ENCODE data around the gene SPATA1.

DNA sequence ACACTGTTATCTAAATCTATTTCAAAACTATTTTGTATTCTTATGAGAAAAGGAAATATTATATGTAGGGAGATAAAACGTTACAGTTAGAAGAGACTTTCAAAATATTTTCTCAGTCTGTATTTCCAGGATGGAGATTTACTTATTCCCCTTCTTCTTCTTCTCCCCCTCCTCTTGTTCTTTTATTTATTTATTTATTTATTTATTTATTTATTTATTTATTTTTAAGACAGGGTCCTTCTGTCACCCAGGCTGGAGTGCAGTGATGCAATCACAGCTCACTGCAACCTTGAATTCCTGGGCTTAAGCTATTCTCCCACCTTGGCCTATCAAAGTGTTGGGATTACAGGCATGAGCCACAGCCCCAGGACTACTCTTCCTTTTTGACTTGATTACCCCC is 30.0 kb upstream of the SPATA1 start:
- TF ChIP-seq, protein P1, sequence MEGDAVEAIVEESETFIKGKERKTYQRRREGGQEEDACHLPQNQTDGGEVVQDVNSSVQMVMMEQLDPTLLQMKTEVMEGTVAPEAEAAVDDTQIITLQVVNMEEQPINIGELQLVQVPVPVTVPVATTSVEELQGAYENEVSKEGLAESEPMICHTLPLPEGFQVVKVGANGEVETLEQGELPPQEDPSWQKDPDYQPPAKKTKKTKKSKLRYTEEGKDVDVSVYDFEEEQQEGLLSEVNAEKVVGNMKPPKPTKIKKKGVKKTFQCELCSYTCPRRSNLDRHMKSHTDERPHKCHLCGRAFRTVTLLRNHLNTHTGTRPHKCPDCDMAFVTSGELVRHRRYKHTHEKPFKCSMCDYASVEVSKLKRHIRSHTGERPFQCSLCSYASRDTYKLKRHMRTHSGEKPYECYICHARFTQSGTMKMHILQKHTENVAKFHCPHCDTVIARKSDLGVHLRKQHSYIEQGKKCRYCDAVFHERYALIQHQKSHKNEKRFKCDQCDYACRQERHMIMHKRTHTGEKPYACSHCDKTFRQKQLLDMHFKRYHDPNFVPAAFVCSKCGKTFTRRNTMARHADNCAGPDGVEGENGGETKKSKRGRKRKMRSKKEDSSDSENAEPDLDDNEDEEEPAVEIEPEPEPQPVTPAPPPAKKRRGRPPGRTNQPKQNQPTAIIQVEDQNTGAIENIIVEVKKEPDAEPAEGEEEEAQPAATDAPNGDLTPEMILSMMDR (IDR thresholded peaks at IDR 0.05), result no peak
- TF ChIP-seq PRRX2 (CRISPR knock-in tag; IDR thresholded peaks at IDR 0.05), result no peak
- TF ChIP-seq, protein P2, sequence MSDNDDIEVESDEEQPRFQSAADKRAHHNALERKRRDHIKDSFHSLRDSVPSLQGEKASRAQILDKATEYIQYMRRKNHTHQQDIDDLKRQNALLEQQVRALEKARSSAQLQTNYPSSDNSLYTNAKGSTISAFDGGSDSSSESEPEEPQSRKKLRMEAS (CRISPR knock-in tag; IDR thresholded peaks at IDR 0.05), result no peak
- TF ChIP-seq, protein P3, sequence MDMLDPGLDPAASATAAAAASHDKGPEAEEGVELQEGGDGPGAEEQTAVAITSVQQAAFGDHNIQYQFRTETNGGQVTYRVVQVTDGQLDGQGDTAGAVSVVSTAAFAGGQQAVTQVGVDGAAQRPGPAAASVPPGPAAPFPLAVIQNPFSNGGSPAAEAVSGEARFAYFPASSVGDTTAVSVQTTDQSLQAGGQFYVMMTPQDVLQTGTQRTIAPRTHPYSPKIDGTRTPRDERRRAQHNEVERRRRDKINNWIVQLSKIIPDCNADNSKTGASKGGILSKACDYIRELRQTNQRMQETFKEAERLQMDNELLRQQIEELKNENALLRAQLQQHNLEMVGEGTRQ (CRISPR knock-in tag; IDR thresholded peaks at IDR 0.05), result no peak
- TF ChIP-seq RORB (CRISPR knock-in tag; IDR thresholded peaks at IDR 0.05), result no peak
- TF ChIP-seq, protein P4, sequence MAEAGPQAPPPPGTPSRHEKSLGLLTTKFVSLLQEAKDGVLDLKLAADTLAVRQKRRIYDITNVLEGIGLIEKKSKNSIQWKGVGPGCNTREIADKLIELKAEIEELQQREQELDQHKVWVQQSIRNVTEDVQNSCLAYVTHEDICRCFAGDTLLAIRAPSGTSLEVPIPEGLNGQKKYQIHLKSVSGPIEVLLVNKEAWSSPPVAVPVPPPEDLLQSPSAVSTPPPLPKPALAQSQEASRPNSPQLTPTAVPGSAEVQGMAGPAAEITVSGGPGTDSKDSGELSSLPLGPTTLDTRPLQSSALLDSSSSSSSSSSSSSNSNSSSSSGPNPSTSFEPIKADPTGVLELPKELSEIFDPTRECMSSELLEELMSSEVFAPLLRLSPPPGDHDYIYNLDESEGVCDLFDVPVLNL (CRISPR knock-in tag; IDR thresholded peaks at IDR 0.05; ENCODE audit: borderline replicate concordance, low read depth), result no peak
- TF ChIP-seq TEAD4 (CRISPR knock-in tag; IDR thresholded peaks at IDR 0.05), result no peak
- TF ChIP-seq SMAD4 (CRISPR knock-in tag; IDR thresholded peaks at IDR 0.05), result no peak
- no peak for TF ChIP-seq NFYB (CRISPR knock-in tag; conservative IDR thresholded peaks at IDR 0.05; ENCODE audit: low read depth)
- TF ChIP-seq CBFB (CRISPR knock-in tag; IDR thresholded peaks at IDR 0.05; ENCODE audit: low read depth), result no peak
- TF ChIP-seq MXD4 (CRISPR knock-in tag; IDR thresholded peaks at IDR 0.05; ENCODE audit: borderline replicate concordance), result no peak
- TF ChIP-seq ELF4 (CRISPR knock-in tag; IDR thresholded peaks at IDR 0.05; ENCODE audit: low read depth), result no peak
- TF ChIP-seq, protein P5, sequence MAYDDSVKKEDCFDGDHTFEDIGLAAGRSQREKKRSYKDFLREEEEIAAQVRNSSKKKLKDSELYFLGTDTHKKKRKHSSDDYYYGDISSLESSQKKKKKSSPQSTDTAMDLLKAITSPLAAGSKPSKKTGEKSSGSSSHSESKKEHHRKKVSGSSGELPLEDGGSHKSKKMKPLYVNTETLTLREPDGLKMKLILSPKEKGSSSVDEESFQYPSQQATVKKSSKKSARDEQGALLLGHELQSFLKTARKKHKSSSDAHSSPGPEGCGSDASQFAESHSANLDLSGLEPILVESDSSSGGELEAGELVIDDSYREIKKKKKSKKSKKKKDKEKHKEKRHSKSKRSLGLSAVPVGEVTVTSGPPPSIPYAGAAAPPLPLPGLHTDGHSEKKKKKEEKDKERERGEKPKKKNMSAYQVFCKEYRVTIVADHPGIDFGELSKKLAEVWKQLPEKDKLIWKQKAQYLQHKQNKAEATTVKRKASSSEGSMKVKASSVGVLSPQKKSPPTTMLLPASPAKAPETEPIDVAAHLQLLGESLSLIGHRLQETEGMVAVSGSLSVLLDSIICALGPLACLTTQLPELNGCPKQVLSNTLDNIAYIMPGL (CRISPR knock-in tag; IDR thresholded peaks at IDR 0.05), result no peak
